Ovary (tissue), 9 donors: ENCODE measurements around the gene CYSRT1. TPM values are rescaled to one million over a fixed set of nuclear protein-coding genes. Genes with fewer than 3 reads are reported as not detected.

Experiments
- DNase-seq, 5 donors: peaks; one replicate each; pipeline ENCODE4 v3.0.0-alpha.2; 2019 to 2020
- H3K27ac ChIP-seq, 2 donors: fragments of 200-600 bp; one replicate each; pipeline versions ENCODE4 v1.5.1 to v1.8.0; 2019 to 2022
- H3K27me3 ChIP-seq: fragments of 200-600 bp; one replicate; pipeline ENCODE4 v1.8.0; 2022
- H3K36me3 ChIP-seq: fragments of 200-600 bp; sonication (generic); one replicate; pipeline ENCODE4 v1.5.1; 2019
- H3K4me1 ChIP-seq: one replicate; pipeline ENCODE4 v1.8.1; 2013; ENCODE audit warnings: mild to moderate bottlenecking, moderate library complexity; ENCODE audit not compliant: insufficient read depth
- H3K4me3 ChIP-seq: fragments of 200-600 bp; sonication (generic); one replicate; pipeline ENCODE4 v1.5.1; 2017
- H3K9me3 ChIP-seq, 2 donors: fragments of 200-600 bp in 1 of 2; sonication (generic) in 1 of 2; one replicate each; pipeline versions ENCODE4 v1.5.1 to v1.8.1; 2013 to 2019; ENCODE audit warnings: mild to moderate bottlenecking in 1 of 2, moderate library complexity in 1 of 2
- CTCF ChIP-seq, 3 donors: fragments of 450-650 bp in 2 of 3; fragments of 200-600 bp in 1 of 3; IDR thresholded peaks; one replicate each; pipeline versions ENCODE4 v1.5.1 to v1.8.0; 2016 to 2022; ENCODE audit warnings: antibody characterized with exemption in 3 of 3, mild to moderate bottlenecking in 1 of 3
- EP300 ChIP-seq: sonication (generic); formaldehyde crosslinking; IDR thresholded peaks from one replicate; pipeline ENCODE4 v1.6.1; 2017; ENCODE audit warnings: antibody characterized with exemption
- POLR2A ChIP-seq: fragments of 450-650 bp; IDR thresholded peaks from one replicate; pipeline ENCODE4 v1.6.1; 2017; ENCODE audit warnings: antibody characterized with exemption, mild to moderate bottlenecking, moderate library complexity
- WGBS, 3 donors: extraction: QIAGEN DNeasy Blood & Tissue Kit in 1 of 3; methylation state at CpG; one replicate each; pipeline versions ENCODE4 v1.1.5 to v1.1.7; 2013 to 2017; 5-methylcytosine and 5-hydroxymethylcytosine counted together
- intact Hi-C, 4 donors: fragments of 100-400 bp; cut with DNase I; formaldehyde crosslinking; loops; one replicate each; pipeline versions ENCODE4 v1.11.0 to v1.15.1; 2022 to 2023
- polyA plus RNA-seq, 2 donors: library from polyadenylated mRNA; stranded (reverse); fragments of 200-250 nt in 1 of 2; fragments of 350-450 nt in 1 of 2; fragmentation: Illumina TruSeq in 1 of 2; extraction: RNeasy Lipid Tissue Mini Kit (QIAGEN cat#74804) in 1 of 2; gene quantifications; one replicate each; pipeline ENCODE4 v1.2.3, GENCODE V29; 2013 to 2014
- total RNA-seq, 7 donors: library from RNA; depleted of rRNA in 2 of 7; stranded (reverse); fragments of >200 nt in 2 of 7; fragmentation: NEBNext Ultra II Directional in 3 of 7; extraction: Animal tissue kit (Norgen Biotek cat#: 25700) in 3 of 7; gene quantifications; one replicate each; pipeline versions ENCODE4 v1.1.0 to v1.2.4, GENCODE V29; 2016 to 2023
- donor health status: DM: no; HTN: no; CAD: no; lungs with moderate emphysema.
- donor health status: DM: no; HTN: no; CAD: no.
- donor health status: Bipolar disorder and iron deficiency.
- donor health status: DM: yes; HTN: yes; CAD: no.
- donor health status: DM: no; HTN: no; CAD: no.
- donor health status: DM: yes; HTN: yes; CAD: no.

CYSRT1 gene
- total and polyA plus RNA-seq, 9 donors: 0.12 to 0.80 (median 0.17) TPM; not detected in 4

- Histone ChIP-seq H3K9me3 (no peaks in the 10 kb centered on the region), H3K27me3 (no peaks in the 10 kb centered on the region), H3K4me1 (peaks cover 19% of the 10 kb centered on the region), H3K27ac (peak within 1 kb of the TSS; percentile 88 to 93), H3K36me3 (no peaks in the 10 kb centered on the region), H3K4me3 (peak within 1 kb of the TSS; percentile 98)
- WGBS, 3 donors: 0% methylated on average over 81 to 98 of the region's 98 CpGs
- intact Hi-C loops: no loop called here
- peak; percentile 92 to 97 (median 96) for DNase-seq
- TF ChIP-seq EP300 (no peak), POLR2A (peak; percentile 82), CTCF (IDR thresholded peaks at IDR 0.05) (peak in 2 of 3 donors; percentile 27 to 46)
Observed at GRCh38 chr9:137188490-137189296, 36.3 kb upstream of the CYSRT1 start, which contains the start of the genes ANAPC2 and SSNA1. Gene ANAPC2, minus strand, starts transcription at chr9:137188560. Its CDS starts 28 bp downstream, at chr9:137188532. Gene SSNA1, plus strand, starts transcription at chr9:137188676. Its CDS starts 51 bp downstream, at chr9:137188727.

- intact Hi-C loops: no loop called here
- H3K27ac ChIP-seq: peak overlapping the region; percentile 88 to 93
- H3K4me1 ChIP-seq: peaks cover 19% of the 10 kb centered on the region
- TF ChIP-seq POLR2A: no peak
- no peak for TF ChIP-seq CTCF (IDR thresholded peaks at IDR 0.05)
- TF ChIP-seq EP300: no peak
- H3K9me3 ChIP-seq: no peaks in the 10 kb centered on the region
- WGBS, 3 donors: 23 to 31% (median 29%) methylated on average over 23 of the region's 23 CpGs
- DNase-seq: no peak
- H3K4me3 ChIP-seq: peak overlapping the region; percentile 98
- H3K36me3 ChIP-seq: no peaks in the 10 kb centered on the region
- no peaks in the 10 kb centered on the region for H3K27me3 ChIP-seq
Observed at GRCh38 chr9:137189297-137190295, 35.4 kb upstream of the CYSRT1 start.

GRCh38 chr9:137190315-137190856 is 34.6 kb upstream of the CYSRT1 start:
- Histone ChIP-seq H3K27ac (no peak overlapping the region), H3K9me3 (no peaks in the 10 kb centered on the region), H3K27me3 (no peaks in the 10 kb centered on the region), H3K4me3 (no peak overlapping the region), H3K36me3 (no peaks in the 10 kb centered on the region), H3K4me1 (peaks cover 19% of the 10 kb centered on the region)
- no peak for DNase-seq
- intact Hi-C loops: no loop called here
- 64 to 75% (median 70%) methylated on average over 8 to 9 of the region's 9 CpGs for WGBS, 3 donors
- no peak for TF ChIP-seq EP300
- TF ChIP-seq POLR2A: no peak
- TF ChIP-seq CTCF (IDR thresholded peaks at IDR 0.05): no peak

GRCh38 chr9:137191245-137191644 is 33.7 kb upstream of the CYSRT1 start:
- H3K27ac ChIP-seq: no peak overlapping the region
- TF ChIP-seq EP300 (no peak), POLR2A (no peak), CTCF (IDR thresholded peaks at IDR 0.05) (no peak)
- peaks cover 19% of the 10 kb centered on the region for H3K4me1 ChIP-seq
- WGBS, 3 donors: 31 to 55% (median 52%) methylated on average over 3 of the region's 3 CpGs
- no peaks in the 10 kb centered on the region for H3K36me3 ChIP-seq
- intact Hi-C loops: no loop called here
- H3K9me3 ChIP-seq: no peaks in the 10 kb centered on the region
- H3K27me3 ChIP-seq: no peaks in the 10 kb centered on the region
- DNase-seq: no peak
- H3K4me3 ChIP-seq: no peak overlapping the region
